Gastroesophageal sphincter (tissue), 4 donors: ENCODE measurements around the gene UBLCP1. TPM values are rescaled to one million over a fixed set of nuclear protein-coding genes. Genes with fewer than 3 reads are reported as not detected.

Experiments
- ATAC-seq: fragments of 150-250 bp; one replicate; pipeline ENCODE4 v1.9.1; 2016; ENCODE audit warnings: mild to moderate bottlenecking, moderate library complexity
- H3K27ac ChIP-seq, 4 donors: fragments of 200-600 bp; sonication (generic) in 3 of 4; 1 replicate in 3 of 4; 2 replicates in 1 of 4; pipeline ENCODE4 v1.5.1; 2016 to 2019
- H3K27me3 ChIP-seq: fragments of 200-600 bp; sonication (generic); one replicate; pipeline ENCODE4 v1.5.1; 2019
- H3K36me3 ChIP-seq, 2 donors: fragments of 200-600 bp; sonication (generic); one replicate each; pipeline ENCODE4 v1.5.1; 2019; ENCODE audit warnings: control low read depth in 1 of 2
- H3K4me1 ChIP-seq, 3 donors: fragments of 200-600 bp; sonication (generic); 1 replicate in 2 of 3; 2 replicates in 1 of 3; pipeline ENCODE4 v1.5.1; 2016 to 2019; ENCODE audit warnings: control low read depth in 2 of 3
- H3K4me3 ChIP-seq, 2 donors: fragments of 200-600 bp; sonication (generic); one replicate each; pipeline ENCODE4 v1.5.1; 2019; ENCODE audit warnings: mild to moderate bottlenecking in 1 of 2, moderate library complexity in 1 of 2
- H3K9me3 ChIP-seq, 3 donors: fragments of 200-600 bp; sonication (generic); one replicate each; pipeline ENCODE4 v1.5.1; 2017 to 2019; ENCODE audit warnings: control low read depth in 2 of 3
- CTCF ChIP-seq, 4 experiments: fragments of 200-600 bp in 2 of 4; fragments of 450-650 bp in 2 of 4; sonication (generic) in 1 of 4; IDR thresholded peaks; one replicate each; pipeline ENCODE4 v1.5.1; 2017 to 2019; ENCODE audit warnings: antibody characterized with exemption in 4 of 4, mild to moderate bottlenecking in 2 of 4, moderate library complexity in 2 of 4
- EP300 ChIP-seq: sonication (generic); formaldehyde crosslinking; IDR thresholded peaks from one replicate; pipeline ENCODE4 v1.6.1; 2017; ENCODE audit warnings: antibody characterized with exemption, mild to moderate bottlenecking
- POLR2A ChIP-seq, 2 donors: fragments of 450-650 bp; IDR thresholded peaks; one replicate each; pipeline ENCODE4 v1.6.1; 2017; ENCODE audit warnings: antibody characterized with exemption in 2 of 2, mild to moderate bottlenecking in 2 of 2, moderate library complexity in 1 of 2
- POLR2AphosphoS5 ChIP-seq: sonication (generic); formaldehyde crosslinking; IDR thresholded peaks from one replicate; pipeline ENCODE4 v1.6.1; 2017; ENCODE audit warnings: antibody characterized with exemption
- WGBS, 2 donors: methylation state at CpG; one replicate each; pipeline ENCODE4 v1.1.5; 2018; ENCODE audit warnings: low coverage in 1 of 2; 5-methylcytosine and 5-hydroxymethylcytosine counted together
- total RNA-seq, 4 donors: library from RNA; depleted of rRNA; stranded (reverse); fragments of >200 nt; gene quantifications; one replicate each; pipeline ENCODE4 v1.1.0, GENCODE V29; 2016

UBLCP1 gene
- total RNA-seq, 4 donors from 2014 or later: 24.1 to 29.3 (median 26.0) TPM

GRCh38 chr5:159303286-159303685 is 40.2 kb downstream of the UBLCP1 start:
- Histone ChIP-seq H3K4me1 (no peaks in the 10 kb centered on the region), H3K36me3 (no peaks in the 10 kb centered on the region), H3K27ac (no peak overlapping the region), H3K4me3 (no peak overlapping the region), H3K27me3 (peaks cover 25% of the 10 kb centered on the region), H3K9me3 (peaks cover 0 to 31% (median 0%) of the 10 kb centered on the region in 3 donors)
- ATAC-seq: no peak
- 93 to 100% methylated on average over 1 to 4 of the region's 4 CpGs for WGBS, 2 donors
- no peak for TF ChIP-seq EP300
- no peak for TF ChIP-seq POLR2A (IDR thresholded peaks at IDR 0.05)
- TF ChIP-seq CTCF (IDR thresholded peaks at IDR 0.05): no peak
- no peak for TF ChIP-seq POLR2AphosphoS5

- Histone ChIP-seq H3K27ac (no peak overlapping the region), H3K9me3 (peaks cover 0 to 25% (median 0%) of the 10 kb centered on the region in 3 donors), H3K4me1 (no peaks in the 10 kb centered on the region), H3K27me3 (peaks cover 33% of the 10 kb centered on the region), H3K4me3 (no peak overlapping the region), H3K36me3 (no peaks in the 10 kb centered on the region)
- ATAC-seq: no peak
- WGBS, 2 donors: 60 to 77% methylated on average over 1 to 3 of the region's 5 CpGs
- TF ChIP-seq EP300 (no peak), CTCF (IDR thresholded peaks at IDR 0.05) (no peak), POLR2AphosphoS5 (no peak), POLR2A (IDR thresholded peaks at IDR 0.05) (no peak)
Observed at GRCh38 chr5:159304961-159305595, 42.0 kb downstream of the UBLCP1 start.

GRCh38 chr5:159309689-159310433 is 46.8 kb downstream of the UBLCP1 start:
- no peak for ATAC-seq
- no peaks in the 10 kb centered on the region for H3K4me1 ChIP-seq
- peaks cover 68% of the 10 kb centered on the region for H3K27me3 ChIP-seq
- WGBS, 2 donors: 63 to 78% methylated on average over 2 to 4 of the region's 8 CpGs
- no peak overlapping the region for H3K4me3 ChIP-seq
- TF ChIP-seq POLR2AphosphoS5 (no peak), POLR2A (IDR thresholded peaks at IDR 0.05) (no peak), CTCF (IDR thresholded peaks at IDR 0.05) (no peak)
- H3K27ac ChIP-seq: no peak overlapping the region
- no peaks in the 10 kb centered on the region for H3K36me3 ChIP-seq
- no peaks in the 10 kb centered on the region for H3K9me3 ChIP-seq

- Histone ChIP-seq H3K36me3 (no peaks in the 10 kb centered on the region), H3K9me3 (no peaks in the 10 kb centered on the region), H3K4me1 (no peaks in the 10 kb centered on the region), H3K4me3 (no peak overlapping the region), H3K27me3 (peaks cover 68% of the 10 kb centered on the region), H3K27ac (no peak overlapping the region)
- no peak for ATAC-seq
- TF ChIP-seq EP300: no peak
- TF ChIP-seq CTCF (IDR thresholded peaks at IDR 0.05): no peak
- no peak for TF ChIP-seq POLR2AphosphoS5
- TF ChIP-seq POLR2A (IDR thresholded peaks at IDR 0.05): no peak
- WGBS, 2 donors: 7 to 10% methylated on average over 3 to 17 of the region's 26 CpGs
Observed at GRCh38 chr5:159310511-159310910, 47.4 kb downstream of the UBLCP1 start.

- TF ChIP-seq POLR2A (IDR thresholded peaks at IDR 0.05) (no peak), CTCF (IDR thresholded peaks at IDR 0.05) (no peak), EP300 (no peak), POLR2AphosphoS5 (no peak)
- no peaks in the 10 kb centered on the region for H3K4me1 ChIP-seq
- no peak overlapping the region for H3K4me3 ChIP-seq
- no peaks in the 10 kb centered on the region for H3K9me3 ChIP-seq
- H3K27ac ChIP-seq: no peak overlapping the region
- H3K36me3 ChIP-seq: no peaks in the 10 kb centered on the region
- ATAC-seq: no peak
- 27 to 44% methylated on average over 5 to 7 of the region's 7 CpGs for WGBS, 2 donors
- peaks cover 68% of the 10 kb centered on the region for H3K27me3 ChIP-seq
Observed at GRCh38 chr5:159311063-159311462, 48.0 kb downstream of the UBLCP1 start.
